ENCODE results near the gene TSPAN5.

TSPAN5 gene

GRCh38 chr4:98673288-98673644 lies 14.9 kb upstream of the TSPAN5 start:
- no peak for DNase-seq (ENCODE audit: low read depth, low spot score)

GRCh38 chr4:98672583-98673287 lies 14.3 kb upstream of the TSPAN5 start:
- DNase-seq (ENCODE audit: low read depth, low spot score): no peak

GRCh38 chr4:98671131-98671530 lies 12.7 kb upstream of the TSPAN5 start:
- no peak for DNase-seq (ENCODE audit: low read depth, low spot score)

- no peak for DNase-seq (ENCODE audit: low read depth, low spot score)
Observed at GRCh38 chr4:98670186-98670585, 11.8 kb upstream of the TSPAN5 start.

- DNase-seq (ENCODE audit: low read depth, low spot score): no peak
Observed at GRCh38 chr4:98669577-98669976, 11.2 kb upstream of the TSPAN5 start.

- no peak for DNase-seq (ENCODE audit: low read depth, low spot score)
Observed at GRCh38 chr4:98664959-98665358, 6.5 kb upstream of the TSPAN5 start.

GRCh38 chr4:98663226-98664006 lies 5.0 kb upstream of the TSPAN5 start:
- no peak for DNase-seq (ENCODE audit: low read depth, low spot score)

- DNase-seq (ENCODE audit: low read depth, low spot score): no peak
Observed at GRCh38 chr4:98662626-98663225, 4.3 kb upstream of the TSPAN5 start.

GRCh38 chr4:98662055-98662453 lies 3.6 kb upstream of the TSPAN5 start:
- DNase-seq (ENCODE audit: low read depth, low spot score): no peak

GRCh38 chr4:98661371-98662054 lies 3.1 kb upstream of the TSPAN5 start:
- DNase-seq (ENCODE audit: low read depth, low spot score): no peak

GRCh38 chr4:98659741-98660462 lies 1.5 kb upstream of the TSPAN5 start:
- no peak for DNase-seq (ENCODE audit: low read depth, low spot score)

GRCh38 chr4:98659106-98659592 lies 738 bp upstream of the TSPAN5 start:
- no peak for DNase-seq (ENCODE audit: low read depth, low spot score)

GRCh38 chr4:98657531-98658286 lies 702 bp downstream of the TSPAN5 start:
- no peak for DNase-seq (ENCODE audit: low read depth, low spot score)

GRCh38 chr4:98656886-98657285 lies 1.5 kb downstream of the TSPAN5 start:
- no peak for DNase-seq (ENCODE audit: low read depth, low spot score)

- no peak for DNase-seq (ENCODE audit: low read depth, low spot score)
Observed at GRCh38 chr4:98656443-98656842, 2.0 kb downstream of the TSPAN5 start.

GRCh38 chr4:98653890-98654867 lies 4.2 kb downstream of the TSPAN5 start:
- no peak for DNase-seq (ENCODE audit: low read depth, low spot score)

GRCh38 chr4:98652996-98653395 lies 5.4 kb downstream of the TSPAN5 start:
- DNase-seq (ENCODE audit: low read depth, low spot score): no peak

- no peak for DNase-seq (ENCODE audit: low read depth, low spot score)
Observed at GRCh38 chr4:98648602-98649001, 9.8 kb downstream of the TSPAN5 start.

- no peak for DNase-seq (ENCODE audit: low read depth, low spot score)
Observed at GRCh38 chr4:98646422-98646821, 12.0 kb downstream of the TSPAN5 start.
